ENCODE results near the gene VTI1A.

- TF ChIP-seq CTCF (IDR thresholded peaks at IDR 0.05), result no peak
- TF ChIP-seq POLR2A (IDR thresholded peaks at IDR 0.05), result no peak
- TF ChIP-seq EP300 (IDR thresholded peaks at IDR 0.05), result no peak
- TF ChIP-seq POLR2AphosphoS5 (IDR thresholded peaks at IDR 0.05), result no peak
These were observed 42.4 kb upstream of the VTI1A start for GRCh38 chr10:112404617-112405016.

Data from sigmoid colon (tissue), 4 donors.